ENCODE measurements around the gene PCDHGB3. TPM values are rescaled to one million over a fixed set of nuclear protein-coding genes. Genes with fewer than 3 reads are reported as not detected.

PCDHGB3 gene
- total RNA-seq, 1 experiment from 2014 or later: 1.6 TPM

DNA sequence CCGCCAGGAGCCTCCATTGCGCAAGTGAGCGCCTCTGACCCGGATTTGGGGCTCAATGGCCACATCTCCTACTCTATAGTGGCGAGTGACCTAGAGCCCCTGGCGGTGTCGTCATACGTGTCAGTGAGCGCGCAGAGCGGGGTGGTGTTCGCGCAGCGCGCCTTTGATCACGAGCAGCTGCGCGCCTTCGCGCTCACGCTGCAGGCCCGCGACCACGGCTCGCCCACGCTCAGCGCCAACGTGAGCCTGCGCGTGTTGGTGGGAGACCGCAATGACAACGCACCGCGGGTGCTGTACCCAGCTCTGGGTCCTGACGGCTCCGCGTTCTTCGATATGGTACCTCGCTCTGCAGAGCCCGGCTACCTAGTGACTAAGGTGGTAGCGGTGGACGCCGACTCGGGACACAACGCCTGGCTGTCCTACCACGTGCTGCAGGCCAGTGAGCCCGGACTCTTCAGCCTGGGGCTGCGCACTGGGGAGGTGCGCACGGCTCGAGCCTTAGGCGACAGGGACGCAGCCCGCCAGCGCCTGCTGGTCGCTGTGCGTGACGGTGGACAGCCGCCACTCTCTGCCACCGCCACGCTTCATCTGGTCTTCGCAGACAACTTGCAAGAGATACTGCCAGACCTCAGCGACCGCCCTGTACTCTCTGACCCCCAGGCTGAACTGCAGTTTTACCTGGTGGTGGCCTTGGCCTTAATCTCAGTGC, 39.7 kb downstream of the PCDHGB3 start:
- Mint-ChIP-seq H3K27me3 (ENCODE audit: low read depth) (peaks cover 25% of the 10 kb centered on the region), H3K4me3 (no peak overlapping the region), H3K4me1 (peaks cover 12 to 14% of the 10 kb centered on the region in 2 experiments), H3K27ac (no peak overlapping the region), H3K9me3 (peaks cover 28 to 36% of the 10 kb centered on the region in 2 experiments), H3K36me3 (ENCODE audit: insufficient read depth in 1 of 3, low read depth in 3 of 3) (peaks cover 19 to 35% (median 29%) of the 10 kb centered on the region in 3 experiments)
- H3T11ph ChIP-seq (ENCODE audit: low read length): no peak overlapping the region
- no peaks in the 10 kb centered on the region; the same call in 1 of the 2 replicates for H3K27me3 ChIP-seq (ENCODE audit: insufficient read depth, low read length)
- peaks cover 5% of the 10 kb centered on the region for H3K23me2 ChIP-seq (ENCODE audit: insufficient read length, low read depth, low read length, poor library complexity, severe bottlenecking)
- no peak for DNase-seq
- no peaks in the 10 kb centered on the region for H3K79me2 ChIP-seq (ENCODE audit: insufficient read depth, low read length)
- no peak overlapping the region for H2BK20ac ChIP-seq (ENCODE audit: low read depth, low read length, poor library complexity, severe bottlenecking)
- H2BK5ac ChIP-seq (ENCODE audit: insufficient read length, low read length): no peak overlapping the region
- no peak overlapping the region for H3K4ac ChIP-seq (ENCODE audit: low read depth, low read length)
- H3K79me1 ChIP-seq (ENCODE audit: insufficient read depth, low read depth, low read length, poor library complexity, severe bottlenecking): no peaks in the 10 kb centered on the region
- H2AFZ ChIP-seq (ENCODE audit: low read length): no peak overlapping the region
- no peak overlapping the region for H3K56ac ChIP-seq (ENCODE audit: insufficient read length, low read depth, low read length)
- no peak overlapping the region for H4K8ac ChIP-seq (replicated peaks; ENCODE audit: insufficient read length, low read depth, low read length)
- H4K5ac ChIP-seq (ENCODE audit: insufficient read length, low read depth, low read length): no peak overlapping the region
- H3K23ac ChIP-seq (ENCODE audit: insufficient read length, low read depth, low read length): no peak overlapping the region
- H2BK12ac ChIP-seq (ENCODE audit: insufficient read length, low read depth, low read length): no peak overlapping the region
- no peaks in the 10 kb centered on the region for H3K4me1 ChIP-seq (ENCODE audit: insufficient read depth, low read length)
- no peak overlapping the region for H2BK15ac ChIP-seq (ENCODE audit: low read depth, low read length)
- no peak overlapping the region for H4K91ac ChIP-seq (ENCODE audit: insufficient read length, low read depth, low read length)
- H2BK120ac ChIP-seq (ENCODE audit: low read depth, low read length, poor library complexity, severe bottlenecking): no peak overlapping the region
- no peaks in the 10 kb centered on the region for H3K9me3 ChIP-seq (ENCODE audit: control insufficient read depth, low read depth, low read length)
- H3K4me2 ChIP-seq (ENCODE audit: insufficient read depth, insufficient read length, low read length): no peak overlapping the region
- no peaks in the 10 kb centered on the region for H4K20me1 ChIP-seq (ENCODE audit: control insufficient read depth, insufficient read depth, insufficient read length)
- H3K18ac ChIP-seq (ENCODE audit: insufficient read length, low read depth, low read length): no peak overlapping the region
- TF ChIP-seq, protein P1, sequence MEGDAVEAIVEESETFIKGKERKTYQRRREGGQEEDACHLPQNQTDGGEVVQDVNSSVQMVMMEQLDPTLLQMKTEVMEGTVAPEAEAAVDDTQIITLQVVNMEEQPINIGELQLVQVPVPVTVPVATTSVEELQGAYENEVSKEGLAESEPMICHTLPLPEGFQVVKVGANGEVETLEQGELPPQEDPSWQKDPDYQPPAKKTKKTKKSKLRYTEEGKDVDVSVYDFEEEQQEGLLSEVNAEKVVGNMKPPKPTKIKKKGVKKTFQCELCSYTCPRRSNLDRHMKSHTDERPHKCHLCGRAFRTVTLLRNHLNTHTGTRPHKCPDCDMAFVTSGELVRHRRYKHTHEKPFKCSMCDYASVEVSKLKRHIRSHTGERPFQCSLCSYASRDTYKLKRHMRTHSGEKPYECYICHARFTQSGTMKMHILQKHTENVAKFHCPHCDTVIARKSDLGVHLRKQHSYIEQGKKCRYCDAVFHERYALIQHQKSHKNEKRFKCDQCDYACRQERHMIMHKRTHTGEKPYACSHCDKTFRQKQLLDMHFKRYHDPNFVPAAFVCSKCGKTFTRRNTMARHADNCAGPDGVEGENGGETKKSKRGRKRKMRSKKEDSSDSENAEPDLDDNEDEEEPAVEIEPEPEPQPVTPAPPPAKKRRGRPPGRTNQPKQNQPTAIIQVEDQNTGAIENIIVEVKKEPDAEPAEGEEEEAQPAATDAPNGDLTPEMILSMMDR (conservative IDR thresholded peaks at IDR 0.05): no peak
- H3K14ac ChIP-seq (ENCODE audit: insufficient read depth, low read length): no peak overlapping the region; the same call in 1 of the 2 replicates
- H3K27ac ChIP-seq (ENCODE audit: insufficient read length, low read depth, low read length): no peak overlapping the region
- WGBS (ENCODE audit: extremely low coverage, insufficient read length, low lambda C conversion rate): no CpG with 5 or more reads among the region's 64 CpGs
- H3K9ac ChIP-seq (ENCODE audit: extremely low read depth, insufficient read length, low read length): no peak overlapping the region
- H2AK5ac ChIP-seq (ENCODE audit: insufficient read length, low read length): no peak overlapping the region

Data from H9 (cell line).